GM12878 (cell line): Measurements from ENCODE around the gene ICAM2. TPM values are rescaled to one million over a fixed set of nuclear protein-coding genes. Genes with fewer than 3 reads are reported as not detected.

ENCODE experiments used
- BACH1 ChIP-seq: fragments of 450-650 bp; IDR thresholded peaks from 2 replicates; pipeline ENCODE4 v1.6.1; 2017; ENCODE audit warnings: mild to moderate bottlenecking, borderline replicate concordance
- BCLAF1 ChIP-seq: fragments of 450-650 bp; IDR thresholded peaks from 2 replicates; pipeline ENCODE4 v1.6.1; 2017; ENCODE audit warnings: antibody characterized with exemption, mild to moderate bottlenecking, moderate library complexity
- CBFB ChIP-seq: IDR thresholded peaks from 2 replicates; pipeline ENCODE4 v1.6.1; 2016; ENCODE audit warnings: antibody characterized with exemption, low read depth
- NFXL1 ChIP-seq: fragments of 450-650 bp; IDR thresholded peaks from 2 replicates; pipeline ENCODE4 v1.6.1; 2017; ENCODE audit warnings: antibody characterized with exemption, mild to moderate bottlenecking, borderline replicate concordance
- RUNX3 ChIP-seq: IDR thresholded peaks from 2 replicates; pipeline ENCODE4 v1.6.1; 2012; ENCODE audit warnings: low read length, inconsistent platforms
- SRF ChIP-seq, 2 experiments: IDR thresholded peaks; 2 replicates each; pipeline ENCODE4 v1.6.1; 2011; ENCODE audit warnings: low read depth in 2 of 2, low read length in 2 of 2, mild to moderate bottlenecking in 1 of 2, moderate library complexity in 1 of 2
- USF1 ChIP-seq: IDR thresholded peaks from 2 replicates; pipeline ENCODE4 v1.6.1; 2011; ENCODE audit warnings: borderline replicate concordance, low read depth, mild to moderate bottlenecking, moderate library complexity, mixed read lengths, low read length; ENCODE audit not compliant: insufficient read depth; ENCODE audit errors: extremely low read length
- USF2 ChIP-seq: IDR thresholded peaks from 2 replicates; pipeline ENCODE4 v1.6.1; 2011; ENCODE audit warnings: low read depth, low read length, improper control_type of control experiment, borderline replicate concordance
- ZNF384 ChIP-seq: IDR thresholded peaks from 2 replicates; pipeline ENCODE4 v1.6.1; 2012; ENCODE audit warnings: low read depth, mild to moderate bottlenecking, low read length, improper control_type of control experiment, borderline replicate concordance
- polyA plus RNA-seq, 11 experiments: library from polyadenylated mRNA; depleted of rRNA in 4 of 11; unstranded in 6 of 11; stranded (reverse) in 5 of 11; fragments of >200 nt; fragmentation: Nextera tagmentation in 4 of 11; fragmentation: Illumina TruSeq in 1 of 11; extraction: Ambion mirVana in 4 of 11; extraction: Trizol in 1 of 11; gene quantifications; 1 replicate in 1 of 11; 2 replicates in 10 of 11; pipeline versions ENCODE4 v1.2.1 to v1.2.3, GENCODE V29; 2011 to 2016; ENCODE audit warnings: inconsistent platforms in 2 of 11, missing spikeins in 2 of 11, low read depth in 1 of 11
- total RNA-seq, 4 experiments: library from RNA; depleted of rRNA in 3 of 4; stranded (reverse); fragments of >200 nt in 3 of 4; fragmentation: Illumina TruSeq in 1 of 4; extraction: Trizol in 1 of 4; gene quantifications; 2 replicates each; pipeline versions ENCODE4 v1.2.1 to v1.2.3, GENCODE V29; 2013 to 2021

The ICAM2 gene
- total and polyA plus RNA-seq, 10 of the 15 experiments (the other 5 are each of a cell fraction or from before 2014, with no cell fraction given): 23.6 to 108 (median 58.1) TPM

- no peak for TF ChIP-seq USF1
- TF ChIP-seq ZNF384: no peak
- no peak for TF ChIP-seq RUNX3
- TF ChIP-seq BACH1: no peak
- TF ChIP-seq BCLAF1: no peak
- TF ChIP-seq SRF (IDR thresholded peaks at IDR 0.05; ENCODE audit: low read depth in 2 of 2, low read length in 2 of 2): no peak
- TF ChIP-seq USF2: no peak
- no peak for TF ChIP-seq CBFB
- TF ChIP-seq NFXL1: no peak
- TF ChIP-seq, all 136 proteins: peak for 0
These were observed 24.7 kb upstream of the ICAM2 start (continued) for GRCh38 chr17:64045176-64045575.
